OCI-LY3 (cell line): Measurements from ENCODE around the gene LMBR1.
"Not testable (repeated sequence)": the region's sequence is repeated elsewhere in the genome, so short reads cannot be mapped to it uniquely, and the experiment has no call there.

Experiments
- H2AFZ ChIP-seq: fragments of 200-600, 300-600 bp; shearing (Covaris generic); 2 replicates; pipeline ENCODE4 v1.6.0; 2014; ENCODE audit warnings: antibody characterized with exemption, low read depth, low read length
- H3K27ac ChIP-seq: fragments of 200-600, 300-600 bp; sonication (generic); 2 replicates; pipeline ENCODE4 v1.5.1; 2014; ENCODE audit warnings: mild to moderate bottlenecking, low read length, moderate library complexity, mixed read lengths
- H3K27me3 ChIP-seq: fragments of 200-600, 300-600 bp; sonication (generic); 2 replicates; pipeline ENCODE4 v1.6.1; 2014; ENCODE audit warnings: low read depth, low read length, mixed read lengths
- H3K36me3 ChIP-seq: fragments of 200-600, 300-600 bp; sonication (generic); replicated peaks from 2 replicates; pipeline ENCODE3; 2014; ENCODE audit warnings: low read depth, low read length, mixed read lengths
- H3K4me1 ChIP-seq: fragments of 300-600, 200-600 bp; sonication (generic); 2 replicates; pipeline ENCODE4 v1.6.1; 2014; ENCODE audit warnings: low read length, mixed read lengths
- H3K4me2 ChIP-seq: fragments of 200-600, 300-600 bp; sonication (generic); 2 replicates; pipeline ENCODE4 v1.6.1; 2014; ENCODE audit warnings: low read length, mixed read lengths
- H3K4me3 ChIP-seq: fragments of 300-600, 200-600 bp; sonication (generic); 2 replicates; pipeline ENCODE4 v1.5.1; 2014; ENCODE audit warnings: antibody characterized with exemption, mild to moderate bottlenecking, low read length, moderate library complexity
- H3K79me2 ChIP-seq: fragments of 300-600, 200-600 bp; shearing (Covaris generic); 2 replicates; pipeline ENCODE4 v1.6.1; 2014; ENCODE audit warnings: mild to moderate bottlenecking, low read length, mixed read lengths
- H3K9ac ChIP-seq: fragments of 300-600, 200-600 bp; shearing (Covaris generic); 2 replicates; pipeline ENCODE4 v1.6.0; 2014; ENCODE audit warnings: mild to moderate bottlenecking, low read length, moderate library complexity
- H3K9me3 ChIP-seq: fragments of 200-600, 300-600 bp; shearing (Covaris generic); 2 replicates; pipeline ENCODE4 v1.6.1; 2014; ENCODE audit warnings: low read length, mixed read lengths; ENCODE audit not compliant: insufficient read depth
- H4K20me1 ChIP-seq: fragments of 200-600, 300-600 bp; sonication (generic); 2 replicates; pipeline ENCODE4 v1.6.1; 2016; ENCODE audit warnings: low read length, mixed read lengths; ENCODE audit not compliant: insufficient read depth
- EZH2phosphoT487 ChIP-seq: fragments of 200-600 bp; shearing (Covaris generic); IDR thresholded peaks from 2 replicates; pipeline ENCODE4 v1.6.1; 2018; ENCODE audit warnings: antibody characterized with exemption, mixed run types, low read depth
- TF ChIP-seq, protein P1 (sequence below): fragments of 200-600, 300-600 bp; sonication (generic); IDR thresholded peaks from 2 replicates; pipeline ENCODE4 v1.5.1; 2014; ENCODE audit warnings: antibody characterized with exemption, low read length, low read depth

LMBR1 gene

DNA sequence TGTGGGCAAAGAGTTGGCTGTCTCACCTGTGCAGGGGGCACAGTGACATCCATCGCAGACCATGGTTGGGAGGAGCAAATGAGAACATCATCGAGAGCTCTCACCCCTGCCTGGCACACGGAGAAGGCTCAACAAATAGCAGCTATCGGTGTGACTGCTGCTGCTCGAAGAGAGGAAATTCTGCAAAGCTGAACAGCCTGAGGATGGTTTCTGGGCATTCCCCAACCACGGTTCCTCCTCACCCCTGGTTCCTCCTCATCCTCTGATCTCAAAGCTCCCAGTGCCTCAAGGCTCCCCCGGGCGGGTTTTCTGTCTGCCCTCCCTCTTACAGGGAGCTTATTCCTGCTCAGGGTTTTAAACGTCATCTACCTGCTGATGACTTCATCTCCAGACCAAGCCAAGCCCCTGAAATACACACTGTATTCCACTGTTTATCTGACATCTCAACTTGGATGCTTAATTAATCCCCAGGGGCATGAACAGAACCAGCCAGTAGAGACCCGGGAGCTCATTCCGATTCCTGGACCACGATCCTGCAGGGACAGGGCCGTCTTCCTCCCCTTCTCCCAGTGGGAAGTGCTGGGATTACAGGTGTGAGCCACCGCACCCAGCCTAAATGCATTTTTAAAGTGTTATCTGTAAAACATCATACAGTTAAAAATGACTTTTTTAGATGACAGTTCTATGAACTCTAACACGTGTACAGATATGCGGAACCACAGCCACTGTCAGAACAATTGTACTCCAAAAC, 37.0 kb upstream of the LMBR1 start:
- H3K9me3 ChIP-seq = no peaks in the 10 kb centered on the region
- H3K4me2 ChIP-seq = peak overlapping the region; percentile 54
- no peaks in the 10 kb centered on the region for H4K20me1 ChIP-seq
- no peaks in the 10 kb centered on the region for H3K79me2 ChIP-seq
- no peak overlapping the region for H3K27ac ChIP-seq
- no peaks in the 10 kb centered on the region for H3K27me3 ChIP-seq
- no peak overlapping the region for H3K4me3 ChIP-seq
- no peak for TF ChIP-seq EZH2phosphoT487
- TF ChIP-seq, protein P1, sequence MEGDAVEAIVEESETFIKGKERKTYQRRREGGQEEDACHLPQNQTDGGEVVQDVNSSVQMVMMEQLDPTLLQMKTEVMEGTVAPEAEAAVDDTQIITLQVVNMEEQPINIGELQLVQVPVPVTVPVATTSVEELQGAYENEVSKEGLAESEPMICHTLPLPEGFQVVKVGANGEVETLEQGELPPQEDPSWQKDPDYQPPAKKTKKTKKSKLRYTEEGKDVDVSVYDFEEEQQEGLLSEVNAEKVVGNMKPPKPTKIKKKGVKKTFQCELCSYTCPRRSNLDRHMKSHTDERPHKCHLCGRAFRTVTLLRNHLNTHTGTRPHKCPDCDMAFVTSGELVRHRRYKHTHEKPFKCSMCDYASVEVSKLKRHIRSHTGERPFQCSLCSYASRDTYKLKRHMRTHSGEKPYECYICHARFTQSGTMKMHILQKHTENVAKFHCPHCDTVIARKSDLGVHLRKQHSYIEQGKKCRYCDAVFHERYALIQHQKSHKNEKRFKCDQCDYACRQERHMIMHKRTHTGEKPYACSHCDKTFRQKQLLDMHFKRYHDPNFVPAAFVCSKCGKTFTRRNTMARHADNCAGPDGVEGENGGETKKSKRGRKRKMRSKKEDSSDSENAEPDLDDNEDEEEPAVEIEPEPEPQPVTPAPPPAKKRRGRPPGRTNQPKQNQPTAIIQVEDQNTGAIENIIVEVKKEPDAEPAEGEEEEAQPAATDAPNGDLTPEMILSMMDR = no peak
- no peaks in the 10 kb centered on the region for H3K36me3 ChIP-seq
- no peak overlapping the region for H3K9ac ChIP-seq
- peaks cover 10% of the 10 kb centered on the region for H3K4me1 ChIP-seq
- peak overlapping the region; percentile 44; the same call in 1 of the 2 replicates for H2AFZ ChIP-seq

DNA sequence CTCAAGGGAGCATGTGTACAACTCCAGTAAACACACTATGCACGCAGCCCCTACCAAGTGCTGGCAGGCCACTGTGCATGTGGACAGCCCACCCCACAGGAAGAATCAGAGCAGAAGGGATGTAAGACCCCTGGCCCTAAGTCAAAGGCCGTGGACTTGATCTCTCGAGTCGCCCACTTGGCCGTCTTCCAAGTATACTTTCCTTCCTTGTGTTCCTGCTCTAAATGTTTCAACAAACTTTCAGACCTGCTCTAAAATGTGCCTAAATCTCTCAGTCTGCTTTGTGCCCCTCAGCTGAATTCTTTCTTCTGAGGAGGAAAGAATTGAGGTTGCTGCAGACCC, 35.4 kb upstream of the LMBR1 start:
- no peaks in the 10 kb centered on the region for H3K9me3 ChIP-seq
- no peaks in the 10 kb centered on the region for H3K79me2 ChIP-seq
- no peak overlapping the region for H3K9ac ChIP-seq
- H4K20me1 ChIP-seq = no peaks in the 10 kb centered on the region
- TF ChIP-seq, protein P1 = no peak
- TF ChIP-seq EZH2phosphoT487 = no peak
- H2AFZ ChIP-seq = no peak overlapping the region
- H3K4me1 ChIP-seq = peaks cover 10% of the 10 kb centered on the region
- no peak overlapping the region for H3K27ac ChIP-seq
- no peaks in the 10 kb centered on the region for H3K27me3 ChIP-seq
- H3K4me2 ChIP-seq = no peak overlapping the region
- no peak overlapping the region for H3K4me3 ChIP-seq
- H3K36me3 ChIP-seq = no peaks in the 10 kb centered on the region

DNA sequence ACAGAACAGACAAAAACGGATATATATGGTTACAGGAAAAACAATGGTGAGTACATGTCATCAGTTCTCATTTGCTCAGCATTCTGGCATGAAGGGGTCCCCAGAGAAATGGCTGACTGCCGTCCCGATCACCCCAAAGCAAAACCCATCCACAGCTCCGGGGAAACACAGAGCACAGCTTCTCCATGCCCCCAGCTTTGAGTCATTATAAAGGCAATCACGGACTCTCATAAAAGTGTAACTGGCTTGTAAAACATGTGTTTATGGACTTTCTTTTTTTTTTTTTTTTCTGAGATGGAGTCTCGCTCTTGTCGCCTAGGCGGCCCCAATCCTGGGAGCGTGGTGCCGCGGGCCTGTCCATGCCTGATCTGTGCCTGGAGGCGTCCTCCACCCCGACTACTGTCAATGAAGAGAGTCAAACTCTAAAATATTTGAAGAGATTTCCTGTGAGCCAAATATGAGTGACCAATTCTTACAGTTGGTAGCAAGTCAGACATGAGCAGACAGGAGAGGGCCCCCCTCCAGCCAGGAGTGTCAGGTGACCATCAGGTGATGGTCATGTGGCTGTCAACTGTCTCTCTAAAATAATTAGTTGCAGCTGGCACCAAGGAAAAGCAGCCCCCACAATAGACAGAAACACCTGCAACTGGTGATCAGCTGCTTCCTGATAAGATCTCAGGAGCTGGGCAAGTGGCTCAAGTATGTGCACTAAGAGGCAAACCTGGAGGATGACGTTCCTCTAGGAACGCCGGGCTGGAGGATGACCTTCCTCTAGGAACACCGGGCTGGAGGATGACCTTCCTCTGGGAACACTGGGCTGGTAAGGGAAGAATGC, 34.8 kb upstream of the LMBR1 start:
- no peak overlapping the region for H3K4me3 ChIP-seq
- no peaks in the 10 kb centered on the region for H3K36me3 ChIP-seq
- H3K9ac ChIP-seq = no peak overlapping the region
- H3K27me3 ChIP-seq = no peaks in the 10 kb centered on the region
- no peaks in the 10 kb centered on the region for H3K79me2 ChIP-seq
- no peak overlapping the region for H3K27ac ChIP-seq
- no peak overlapping the region for H2AFZ ChIP-seq
- TF ChIP-seq EZH2phosphoT487 = no peak
- TF ChIP-seq, protein P1 = no peak
- H3K9me3 ChIP-seq = no peaks in the 10 kb centered on the region
- H3K4me1 ChIP-seq = peaks cover 14% of the 10 kb centered on the region
- no peak overlapping the region for H3K4me2 ChIP-seq
- H4K20me1 ChIP-seq = no peaks in the 10 kb centered on the region

- H3K4me1 ChIP-seq = peaks cover 30% of the 10 kb centered on the region
Observed at GRCh38 chr7:156925821-156926220, 32.8 kb upstream of the LMBR1 start.

GRCh38 chr7:156922304-156922703, 29.3 kb upstream of the LMBR1 start:
- not testable (repeated sequence) for H4K20me1 ChIP-seq, H3K27me3 ChIP-seq

More at GRCh38 chr7:156925821-156926220, 32.8 kb upstream of the LMBR1 start:
- H3K27ac ChIP-seq, H3K36me3 ChIP-seq, H3K9me3 ChIP-seq, H2AFZ ChIP-seq, H3K79me2 ChIP-seq, H3K27me3 ChIP-seq, H4K20me1 ChIP-seq, H3K4me2 ChIP-seq, H3K9ac ChIP-seq, H3K4me3 ChIP-seq: not testable (repeated sequence)

GRCh38 chr7:156920487-156921373, 27.7 kb upstream of the LMBR1 start:
- H3K27ac ChIP-seq = peak overlapping the region; percentile 96
- not testable (repeated sequence) for H4K20me1 ChIP-seq, H3K9me3 ChIP-seq, H3K79me2 ChIP-seq, H3K36me3 ChIP-seq, H3K27me3 ChIP-seq, H2AFZ ChIP-seq
- H3K9ac ChIP-seq = peak overlapping the region; percentile 75
- H3K4me1 ChIP-seq = peaks cover 54% of the 10 kb centered on the region
- H3K4me2 ChIP-seq = peak overlapping the region; percentile 94
- H3K4me3 ChIP-seq = peak overlapping the region; percentile 68

More at GRCh38 chr7:156922304-156922703, 29.3 kb upstream of the LMBR1 start:
- not testable (repeated sequence) for H3K4me2 ChIP-seq, H3K9me3 ChIP-seq, H3K79me2 ChIP-seq, H3K4me3 ChIP-seq, H3K36me3 ChIP-seq, H3K9ac ChIP-seq, H3K27ac ChIP-seq, H2AFZ ChIP-seq
- peaks cover 54% of the 10 kb centered on the region for H3K4me1 ChIP-seq
